Omental fat pad (tissue), 4 donors: ENCODE measurements around the gene TRAPPC11. TPM values are rescaled to one million over a fixed set of nuclear protein-coding genes. Genes with fewer than 3 reads are reported as not detected.
"Not testable (repeated sequence)": the region's sequence is repeated elsewhere in the genome, so short reads cannot be mapped to it uniquely, and the experiment has no call there.

Experiments used
- ATAC-seq: fragments of 150-250 bp; one replicate; pipeline ENCODE4 v1.9.1; 2016; ENCODE audit warnings: mild to moderate bottlenecking, moderate library complexity; ENCODE audit not compliant: low FRiP score
- DNase-seq: peaks from one replicate; pipeline ENCODE4 v3.0.0-alpha.2; 2019; ENCODE audit warnings: low spot score
- CTCF ChIP-seq, 3 donors: fragments of 450-650 bp; IDR thresholded peaks; one replicate each; pipeline ENCODE4 v1.5.1; 2016 to 2017; ENCODE audit warnings: antibody characterized with exemption in 3 of 3, mild to moderate bottlenecking in 3 of 3, moderate library complexity in 2 of 3
- total RNA-seq, 4 donors: library from RNA; depleted of rRNA; stranded (reverse); fragments of >200 nt; gene quantifications; one replicate each; pipeline ENCODE4 v1.1.0, GENCODE V29; 2016

The TRAPPC11 gene
- total RNA-seq, 4 donors from 2014 or later: 31.1 to 76.9 (median 42.1) TPM

GRCh38 chr4:183618681-183619080, 40.4 kb upstream of the TRAPPC11 start:
- no peak for TF ChIP-seq CTCF (IDR thresholded peaks at IDR 0.05)
- ATAC-seq (no peak), DNase-seq (no peak)

- no peak for DNase-seq
- no peak for ATAC-seq
- TF ChIP-seq CTCF (IDR thresholded peaks at IDR 0.05): no peak
Observed at GRCh38 chr4:183620421-183620820, 38.7 kb upstream of the TRAPPC11 start.

- DNase-seq (no peak), ATAC-seq (no peak)
- TF ChIP-seq CTCF (IDR thresholded peaks at IDR 0.05): no peak
Observed at GRCh38 chr4:183621875-183622274, 37.2 kb upstream of the TRAPPC11 start.

GRCh38 chr4:183624548-183624947, 34.5 kb upstream of the TRAPPC11 start:
- DNase-seq (no peak), ATAC-seq (no peak)
- no peak for TF ChIP-seq CTCF (IDR thresholded peaks at IDR 0.05)

- DNase-seq: no peak
- TF ChIP-seq CTCF (IDR thresholded peaks at IDR 0.05): no peak
- ATAC-seq: no peak
Observed at GRCh38 chr4:183626168-183626567, 32.9 kb upstream of the TRAPPC11 start.

- DNase-seq: not testable (repeated sequence)
Observed at GRCh38 chr4:183627286-183627685, 31.8 kb upstream of the TRAPPC11 start.

GRCh38 chr4:183627979-183628588, 31.0 kb upstream of the TRAPPC11 start:
- TF ChIP-seq CTCF (IDR thresholded peaks at IDR 0.05): no peak
- DNase-seq (no peak), ATAC-seq (no peak)

More at GRCh38 chr4:183627286-183627685, 31.8 kb upstream of the TRAPPC11 start:
- ATAC-seq: not testable (repeated sequence)
